ENCODE results near the gene CKMT1A. TPM values are rescaled to one million over a fixed set of nuclear protein-coding genes. Genes with fewer than 3 reads are reported as not detected.
"Not testable (repeated sequence)": the region's sequence is repeated elsewhere in the genome, so short reads cannot be mapped to it uniquely, and the experiment has no call there.

CKMT1A gene
- polyA plus RNA-seq, 1 donor from 2014 or later, result 14.0 TPM

- not testable (repeated sequence) for H3K27me3 ChIP-seq (ENCODE audit: insufficient read depth, low read depth, low read length); H4K20me1 ChIP-seq (ENCODE audit: insufficient read depth); H3K4me2 ChIP-seq (ENCODE audit: low read length); H2AFZ ChIP-seq (ENCODE audit: low read depth, low read length); H3K36me3 ChIP-seq (ENCODE audit: insufficient read depth, low read length); H3K9me2 ChIP-seq (ENCODE audit: insufficient read depth, low read length); H3K4me3 ChIP-seq (ENCODE audit: low read length); H3K27ac ChIP-seq (ENCODE audit: low read length); H3K79me2 ChIP-seq (replicated peaks; ENCODE audit: insufficient read depth, low read length); H3K9ac ChIP-seq (ENCODE audit: low read length); H3F3A ChIP-seq (ENCODE audit: insufficient read depth, low read length, poor library complexity, severe bottlenecking); H3K9me3 ChIP-seq (ENCODE audit: low read length)
Measured at GRCh38 chr15:43666177-43666576, 27.5 kb upstream of the CKMT1A start.

- H3K4me3 ChIP-seq (ENCODE audit: low read length); H3F3A ChIP-seq (ENCODE audit: insufficient read depth, low read length, poor library complexity, severe bottlenecking); H3K4me2 ChIP-seq (ENCODE audit: low read length); H3K9ac ChIP-seq (ENCODE audit: low read length); H3K36me3 ChIP-seq (ENCODE audit: insufficient read depth, low read length); H2AFZ ChIP-seq (ENCODE audit: low read depth, low read length); H3K79me2 ChIP-seq (replicated peaks; ENCODE audit: insufficient read depth, low read length); H4K20me1 ChIP-seq (ENCODE audit: insufficient read depth); H3K27ac ChIP-seq (ENCODE audit: low read length); H3K9me2 ChIP-seq (ENCODE audit: insufficient read depth, low read length); H3K9me3 ChIP-seq (ENCODE audit: low read length); H3K27me3 ChIP-seq (ENCODE audit: insufficient read depth, low read depth, low read length): not testable (repeated sequence)
Measured at GRCh38 chr15:43674175-43674574, 19.5 kb upstream of the CKMT1A start.

- H3K27ac ChIP-seq (ENCODE audit: low read length); H3K79me2 ChIP-seq (replicated peaks; ENCODE audit: insufficient read depth, low read length); H3K4me3 ChIP-seq (ENCODE audit: low read length); H3K27me3 ChIP-seq (ENCODE audit: insufficient read depth, low read depth, low read length); H3K9me2 ChIP-seq (ENCODE audit: insufficient read depth, low read length); H3K9me3 ChIP-seq (ENCODE audit: low read length); H3F3A ChIP-seq (ENCODE audit: insufficient read depth, low read length, poor library complexity, severe bottlenecking); H3K4me2 ChIP-seq (ENCODE audit: low read length); H3K9ac ChIP-seq (ENCODE audit: low read length); H4K20me1 ChIP-seq (ENCODE audit: insufficient read depth); H3K36me3 ChIP-seq (ENCODE audit: insufficient read depth, low read length); H2AFZ ChIP-seq (ENCODE audit: low read depth, low read length): not testable (repeated sequence)
Measured at GRCh38 chr15:43689604-43690301, 3.9 kb upstream of the CKMT1A start.

- not testable (repeated sequence) for H3K79me2 ChIP-seq (replicated peaks; ENCODE audit: insufficient read depth, low read length); H4K20me1 ChIP-seq (ENCODE audit: insufficient read depth); H2AFZ ChIP-seq (ENCODE audit: low read depth, low read length); H3K36me3 ChIP-seq (ENCODE audit: insufficient read depth, low read length); H3K4me3 ChIP-seq (ENCODE audit: low read length); H3K4me2 ChIP-seq (ENCODE audit: low read length); H3F3A ChIP-seq (ENCODE audit: insufficient read depth, low read length, poor library complexity, severe bottlenecking); H3K9me3 ChIP-seq (ENCODE audit: low read length); H3K27me3 ChIP-seq (ENCODE audit: insufficient read depth, low read depth, low read length); H3K9ac ChIP-seq (ENCODE audit: low read length); H3K9me2 ChIP-seq (ENCODE audit: insufficient read depth, low read length); H3K27ac ChIP-seq (ENCODE audit: low read length)
Measured at GRCh38 chr15:43692679-43693078, 980 bp upstream of the CKMT1A start.

GRCh38 chr15:43702174-43702573 is 8.5 kb downstream of the CKMT1A start:
- Histone ChIP-seq H3F3A (ENCODE audit: insufficient read depth, low read length, poor library complexity, severe bottlenecking) (no peaks in the 10 kb centered on the region), H3K27ac (ENCODE audit: low read length) (no peak overlapping the region)
- TF ChIP-seq EZH2 (IDR thresholded peaks at IDR 0.05; ENCODE audit: borderline replicate concordance, insufficient read depth, low read length, poor library complexity, severe bottlenecking), result no peak
- no peak for TF ChIP-seq CTCF (IDR thresholded peaks at IDR 0.05; ENCODE audit: poor library complexity, severe bottlenecking)
- TF ChIP-seq EP300 (conservative IDR thresholded peaks at IDR 0.05; ENCODE audit: poor library complexity, severe bottlenecking), result no peak
- TF ChIP-seq TAF1 (IDR thresholded peaks at IDR 0.05; ENCODE audit: low read depth), result no peak
- TF ChIP-seq MXI1 (conservative IDR thresholded peaks at IDR 0.05; ENCODE audit: poor library complexity, severe bottlenecking), result no peak
- TF ChIP-seq REST (IDR thresholded peaks at IDR 0.05; ENCODE audit: borderline replicate concordance), result no peak
- no peak for TF ChIP-seq RAD21 (conservative IDR thresholded peaks at IDR 0.05)
- TF ChIP-seq SMC3 (conservative IDR thresholded peaks at IDR 0.05; ENCODE audit: poor library complexity), result no peak
- no peak for TF ChIP-seq POLR2AphosphoS5 (IDR thresholded peaks at IDR 0.05)

More at GRCh38 chr15:43702174-43702573, 8.5 kb downstream of the CKMT1A start:
- H3K4me3 ChIP-seq (ENCODE audit: low read length), result no peak overlapping the region
- no peaks in the 10 kb centered on the region for H3K79me2 ChIP-seq (replicated peaks; ENCODE audit: insufficient read depth, low read length)
- H3K27me3 ChIP-seq (ENCODE audit: insufficient read depth, low read depth, low read length), result no peaks in the 10 kb centered on the region
- no peaks in the 10 kb centered on the region for H4K20me1 ChIP-seq (ENCODE audit: insufficient read depth)
- H3K9ac ChIP-seq (ENCODE audit: low read length), result no peak overlapping the region
- no peaks in the 10 kb centered on the region for H3K36me3 ChIP-seq (ENCODE audit: insufficient read depth, low read length)
- H3K9me3 ChIP-seq (ENCODE audit: low read length), result no peaks in the 10 kb centered on the region
- H3K4me2 ChIP-seq (ENCODE audit: low read length), result no peak overlapping the region
- H3K9me2 ChIP-seq (ENCODE audit: insufficient read depth, low read length), result no peaks in the 10 kb centered on the region
- H2AFZ ChIP-seq (ENCODE audit: low read depth, low read length), result no peak overlapping the region

All from neural cell (in vitro differentiated cells).